DMS 273 (cell line): Measurements from ENCODE around the gene FYN.

Experiments
- DNase-seq: peaks from one replicate; lab custom pipeline; 2025; ENCODE audit not compliant: unreplicated experiment; lab: John Stamatoyannopoulos, UW

The FYN gene

GRCh38 chr6:111734068-111735061, 138.9 kb downstream of the FYN start:
- no peak for DNase-seq

- DNase-seq: no peak
Observed at GRCh38 chr6:111732390-111732789, 140.9 kb downstream of the FYN start.

GRCh38 chr6:111731456-111732195, 141.6 kb downstream of the FYN start:
- peak; percentile 58 for DNase-seq

GRCh38 chr6:111730864-111731263, 142.4 kb downstream of the FYN start:
- DNase-seq: no peak

GRCh38 chr6:111727802-111728201, 145.4 kb downstream of the FYN start:
- DNase-seq: peak; percentile 73

- DNase-seq: no peak
Observed at GRCh38 chr6:111727041-111727440, 146.2 kb downstream of the FYN start.

- no peak for DNase-seq
Observed at GRCh38 chr6:111725446-111726112, 147.7 kb downstream of the FYN start.

GRCh38 chr6:111724505-111724904, 148.7 kb downstream of the FYN start:
- no peak for DNase-seq

- DNase-seq: no peak
Observed at GRCh38 chr6:111724039-111724438, 149.2 kb downstream of the FYN start.

- DNase-seq: no peak
Observed at GRCh38 chr6:111723412-111723970, 149.8 kb downstream of the FYN start.

GRCh38 chr6:111722179-111722731, 151.0 kb downstream of the FYN start:
- no peak for DNase-seq

- DNase-seq: peak; percentile 67
Observed at GRCh38 chr6:111721753-111722154, 151.5 kb downstream of the FYN start.

- DNase-seq: no peak
Observed at GRCh38 chr6:111720931-111721496, 152.2 kb downstream of the FYN start.

- no peak for DNase-seq
Observed at GRCh38 chr6:111718990-111719389, 154.3 kb downstream of the FYN start.

- no peak for DNase-seq
Observed at GRCh38 chr6:111718326-111718725, 154.9 kb downstream of the FYN start.

GRCh38 chr6:111717621-111718020, 155.6 kb downstream of the FYN start:
- no peak for DNase-seq

GRCh38 chr6:111716325-111716724, 156.9 kb downstream of the FYN start:
- peak; percentile 9 for DNase-seq

- peak; percentile 13 for DNase-seq
Observed at GRCh38 chr6:111715321-111715720, 157.9 kb downstream of the FYN start.

- DNase-seq: no peak
Observed at GRCh38 chr6:111714416-111715270, 158.6 kb downstream of the FYN start.

GRCh38 chr6:111713811-111714210, 159.4 kb downstream of the FYN start:
- DNase-seq: no peak
